ENCODE results near the gene MFAP5. TPM values are rescaled to one million over a fixed set of nuclear protein-coding genes. Genes with fewer than 3 reads are reported as not detected.
"Not testable (repeated sequence)": the region's sequence is repeated elsewhere in the genome, so short reads cannot be mapped to it uniquely, and the experiment has no call there.

Gene MFAP5
- total and polyA plus RNA-seq, 5 donors: 13.5 to 49.4 (median 24.6) TPM

DNA sequence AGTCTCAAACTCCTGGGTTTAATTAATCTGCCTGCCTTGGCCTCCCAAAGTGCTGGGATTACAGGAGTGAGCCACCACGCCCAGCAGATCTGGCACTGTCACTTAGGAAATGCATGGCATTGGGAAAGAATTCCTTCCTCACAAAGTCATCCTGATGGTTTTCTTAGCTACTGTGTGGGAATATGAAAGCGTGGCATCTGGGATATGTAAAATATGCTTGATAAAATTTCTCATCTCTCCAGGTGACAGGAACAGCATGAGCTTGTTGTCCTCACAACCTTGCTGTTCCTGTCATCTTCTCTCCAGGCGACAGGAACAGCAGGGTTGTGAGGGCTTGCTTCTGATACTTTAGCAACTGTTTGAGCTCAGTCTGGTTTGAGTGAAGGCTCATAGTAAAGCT, 33.9 kb downstream of the MFAP5 start:
- 82% methylated on average over 3 of the region's 3 CpGs for WGBS
- Histone ChIP-seq H3K4me1 (ENCODE audit: control insufficient read depth, insufficient read depth, low read length) (no peaks in the 10 kb centered on the region), H3K27ac (ENCODE audit: low read length) (no peak overlapping the region), H3K9me3 (ENCODE audit: control insufficient read depth, low read length) (no peaks in the 10 kb centered on the region), H3K4me3 (ENCODE audit: low read length) (no peak overlapping the region), H3K27me3 (ENCODE audit: control insufficient read depth, insufficient read depth) (no peaks in the 10 kb centered on the region)
- ATAC-seq (no peak), DNase-seq (no peak)
- intact Hi-C loops (cut with DNase I): no loop called here

- WGBS: 97% methylated on average over 24 of the region's 26 CpGs
- H3K4me1 ChIP-seq (ENCODE audit: control insufficient read depth, insufficient read depth, low read length); H3K9me3 ChIP-seq (ENCODE audit: control insufficient read depth, low read length); DNase-seq; H3K4me3 ChIP-seq (ENCODE audit: low read length); H3K27ac ChIP-seq (ENCODE audit: low read length); ATAC-seq; H3K27me3 ChIP-seq (ENCODE audit: control insufficient read depth, insufficient read depth); intact Hi-C loops (cut with DNase I): not testable (repeated sequence)
These were observed 37.9 kb downstream of the MFAP5 start for GRCh38 chr12:8624750-8625149.

- Histone ChIP-seq H3K4me1 (ENCODE audit: control insufficient read depth, insufficient read depth, low read length) (no peaks in the 10 kb centered on the region), H3K9me3 (ENCODE audit: control insufficient read depth, low read length) (no peaks in the 10 kb centered on the region), H3K4me3 (ENCODE audit: low read length) (no peak overlapping the region), H3K27me3 (ENCODE audit: control insufficient read depth, insufficient read depth) (no peaks in the 10 kb centered on the region), H3K27ac (ENCODE audit: low read length) (no peak overlapping the region)
- intact Hi-C loops (cut with DNase I): no loop called here
- ATAC-seq: no peak
- DNase-seq: no peak
- WGBS: 64% methylated on average over 4 of the region's 4 CpGs
These were observed 40.0 kb downstream of the MFAP5 start for GRCh38 chr12:8622646-8623045.

- ATAC-seq: no peak
- no peak for DNase-seq
- Histone ChIP-seq H3K9me3 (ENCODE audit: control insufficient read depth, low read length) (no peaks in the 10 kb centered on the region), H3K4me3 (ENCODE audit: low read length) (no peak overlapping the region), H3K4me1 (ENCODE audit: control insufficient read depth, insufficient read depth, low read length) (no peaks in the 10 kb centered on the region), H3K27ac (ENCODE audit: low read length) (no peak overlapping the region), H3K27me3 (ENCODE audit: control insufficient read depth, insufficient read depth) (no peaks in the 10 kb centered on the region)
- 70% methylated on average over 6 of the region's 6 CpGs for WGBS
- intact Hi-C loops (cut with DNase I): loop anchor here in 1 of 4 donors (10.0 kb wide), 1 partner anchor 70 kb away; the partner anchor contains the start of gene CLEC4E
These were observed 47.4 kb downstream of the MFAP5 start for GRCh38 chr12:8615206-8615605.

DNA sequence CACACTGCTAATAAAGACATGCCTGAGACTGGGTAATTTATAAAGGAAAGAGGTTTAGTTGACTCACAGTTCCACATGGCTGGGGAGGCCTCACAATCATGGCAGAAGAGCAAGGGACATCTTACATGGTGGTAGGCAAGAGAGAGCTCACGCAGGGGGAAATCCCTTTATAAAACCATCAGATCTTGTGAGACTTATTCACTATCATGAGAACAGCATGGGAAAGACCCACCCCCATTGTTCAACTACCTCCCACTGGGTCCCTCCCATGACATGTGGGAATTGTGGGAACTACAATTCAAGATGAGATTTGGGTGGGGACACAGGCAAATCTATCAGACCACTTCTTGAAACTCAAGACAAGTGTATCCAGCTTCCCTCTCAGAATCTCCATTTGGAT, 48.7 kb downstream of the MFAP5 start:
- 98% methylated on average over 1 of the region's 1 CpG for WGBS
- intact Hi-C loops (cut with DNase I): loop anchor here in 1 of 4 donors (10.0 kb wide), 1 partner anchor 69 kb away; the partner anchor contains the start of gene CLEC4E
- not testable (repeated sequence) for H3K27ac ChIP-seq (ENCODE audit: low read length); DNase-seq; H3K4me1 ChIP-seq (ENCODE audit: control insufficient read depth, insufficient read depth, low read length); H3K9me3 ChIP-seq (ENCODE audit: control insufficient read depth, low read length); ATAC-seq; H3K27me3 ChIP-seq (ENCODE audit: control insufficient read depth, insufficient read depth); H3K4me3 ChIP-seq (ENCODE audit: low read length)

DNA sequence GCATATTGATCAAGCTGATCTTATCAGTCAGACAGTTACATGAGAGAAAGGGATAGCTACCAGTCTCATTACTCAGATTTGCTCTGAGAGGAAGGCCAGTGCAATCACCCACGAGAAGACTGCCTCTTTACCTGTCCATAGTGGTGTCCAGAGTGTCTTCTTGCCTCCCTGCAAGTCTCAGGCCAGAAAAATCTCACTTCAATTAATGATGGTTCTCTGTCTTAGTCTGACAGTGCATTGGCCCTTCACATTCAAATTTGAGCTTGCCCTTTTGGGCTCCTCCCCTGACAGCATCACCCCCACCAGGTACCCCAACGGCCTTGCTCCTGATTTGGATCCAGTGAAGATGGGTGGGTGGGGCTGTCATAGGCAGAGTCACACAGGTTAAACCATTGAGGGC, 50.0 kb downstream of the MFAP5 start, which contains the start of gene AICDA:
Gene AICDA (minus strand): TSS at position 231 of the 400 bp plus-strand sequence. CDS start 92 bp downstream, at position 139.
- DNase-seq (no peak), ATAC-seq (no peak)
- no peaks in the 10 kb centered on the region for H3K4me1 ChIP-seq (ENCODE audit: control insufficient read depth, insufficient read depth, low read length)
- H3K27ac ChIP-seq (ENCODE audit: low read length): no peak within 1 kb of the TSS
- 69% methylated on average over 2 of the region's 2 CpGs for WGBS
- no peaks in the 10 kb centered on the region for H3K9me3 ChIP-seq (ENCODE audit: control insufficient read depth, low read length)
- no peaks in the 10 kb centered on the region for H3K27me3 ChIP-seq (ENCODE audit: control insufficient read depth, insufficient read depth)
- H3K4me3 ChIP-seq (ENCODE audit: low read length): no peak within 1 kb of the TSS
- intact Hi-C loops (cut with DNase I): loop anchor here in 1 of 4 donors (10.0 kb wide), 1 partner anchor 68 kb away; the partner anchor contains the start of gene CLEC4E

- ATAC-seq (no peak), DNase-seq (no peak)
- H3K27me3 ChIP-seq (ENCODE audit: control insufficient read depth, insufficient read depth): no peaks in the 10 kb centered on the region
- H3K4me1 ChIP-seq (ENCODE audit: control insufficient read depth, insufficient read depth, low read length): no peaks in the 10 kb centered on the region
- no peaks in the 10 kb centered on the region for H3K9me3 ChIP-seq (ENCODE audit: control insufficient read depth, low read length)
- intact Hi-C loops (cut with DNase I): loop anchor here in 1 of 4 donors (2.0 kb wide), 1 partner anchor 64 kb away; no protein-coding TSS in a partner anchor
- 18% methylated on average over 5 of the region's 5 CpGs for WGBS
- H3K4me3 ChIP-seq (ENCODE audit: low read length): no peak overlapping the region
- no peak overlapping the region for H3K27ac ChIP-seq (ENCODE audit: low read length)
These were observed 53.5 kb downstream of the MFAP5 start for GRCh38 chr12:8609061-8609570.

DNA sequence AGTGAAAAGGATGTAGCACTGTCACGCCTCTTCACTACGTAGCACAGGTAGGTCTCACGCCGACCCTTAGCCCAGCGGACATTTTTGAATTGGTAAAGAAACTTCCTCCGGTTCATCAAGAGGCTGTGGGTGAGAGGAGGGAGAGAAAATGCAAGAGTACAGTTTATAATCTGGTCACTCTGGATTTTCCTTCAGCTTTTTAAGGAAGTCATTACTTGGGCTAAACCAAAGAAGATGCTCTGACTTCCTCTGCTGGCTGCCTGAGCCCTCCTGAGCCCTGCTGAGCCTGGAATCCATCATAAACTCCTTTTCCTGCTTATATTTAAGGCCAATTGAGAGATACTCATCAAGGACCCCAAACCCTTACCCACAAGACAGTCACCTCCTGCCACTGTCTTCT, 55.7 kb downstream of the MFAP5 start:
- ATAC-seq: no peak

GRCh38 chr12:8605057-8605456, 57.6 kb downstream of the MFAP5 start:
- Histone ChIP-seq H3K27me3 (ENCODE audit: control insufficient read depth, insufficient read depth) (no peaks in the 10 kb centered on the region), H3K4me1 (ENCODE audit: control insufficient read depth, insufficient read depth, low read length) (no peaks in the 10 kb centered on the region), H3K4me3 (ENCODE audit: low read length) (no peak overlapping the region), H3K9me3 (ENCODE audit: control insufficient read depth, low read length) (no peaks in the 10 kb centered on the region), H3K27ac (ENCODE audit: low read length) (no peak overlapping the region)
- ATAC-seq (no peak), DNase-seq (peak in 1 of 3 donors; percentile 46)
- WGBS: 95% methylated on average over 30 of the region's 30 CpGs
- intact Hi-C loops (cut with DNase I): no loop called here

More for the DNA sequence above, 55.7 kb downstream of the MFAP5 start:
- DNase-seq: no peak
- Histone ChIP-seq H3K4me3 (ENCODE audit: low read length) (no peak overlapping the region), H3K27me3 (ENCODE audit: control insufficient read depth, insufficient read depth) (no peaks in the 10 kb centered on the region), H3K4me1 (ENCODE audit: control insufficient read depth, insufficient read depth, low read length) (no peaks in the 10 kb centered on the region), H3K9me3 (ENCODE audit: control insufficient read depth, low read length) (no peaks in the 10 kb centered on the region), H3K27ac (ENCODE audit: low read length) (no peak overlapping the region)
- intact Hi-C loops (cut with DNase I): no loop called here
- WGBS: 94% methylated on average over 6 of the region's 6 CpGs

GRCh38 chr12:8603856-8604255, 58.8 kb downstream of the MFAP5 start:
- DNase-seq: no peak
- H3K4me3 ChIP-seq (ENCODE audit: low read length): no peak overlapping the region
- H3K27ac ChIP-seq (ENCODE audit: low read length): no peak overlapping the region
- no peaks in the 10 kb centered on the region for H3K9me3 ChIP-seq (ENCODE audit: control insufficient read depth, low read length)
- no peaks in the 10 kb centered on the region for H3K4me1 ChIP-seq (ENCODE audit: control insufficient read depth, insufficient read depth, low read length)
- no peaks in the 10 kb centered on the region for H3K27me3 ChIP-seq (ENCODE audit: control insufficient read depth, insufficient read depth)
- intact Hi-C loops (cut with DNase I): no loop called here
- 40% methylated on average over 3 of the region's 3 CpGs for WGBS
- ATAC-seq: no peak

DNA sequence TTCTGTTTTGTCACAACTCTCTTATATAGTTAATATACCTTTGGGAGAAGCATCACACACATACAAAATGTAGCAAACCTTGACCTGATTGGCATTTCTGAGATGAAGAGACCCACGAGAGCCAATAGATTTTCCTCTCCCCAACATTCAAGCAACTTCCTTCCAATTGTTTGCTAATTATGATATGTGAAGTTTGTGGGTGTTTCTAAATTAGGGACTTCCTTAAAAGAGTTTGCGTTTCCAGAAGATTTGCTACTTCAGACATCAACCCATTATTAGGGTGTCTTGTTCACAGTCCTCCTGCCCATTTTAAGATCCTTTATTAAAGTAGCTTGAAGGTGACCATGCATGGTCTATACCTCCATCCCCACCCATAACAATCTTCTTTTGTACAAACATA, 59.3 kb downstream of the MFAP5 start:
- intact Hi-C loops (cut with DNase I): no loop called here
- no peaks in the 10 kb centered on the region for H3K9me3 ChIP-seq (ENCODE audit: control insufficient read depth, low read length)
- no peak for DNase-seq
- no peak for ATAC-seq
- H3K27me3 ChIP-seq (ENCODE audit: control insufficient read depth, insufficient read depth): no peaks in the 10 kb centered on the region
- WGBS: 60% methylated on average over 2 of the region's 2 CpGs
- no peaks in the 10 kb centered on the region for H3K4me1 ChIP-seq (ENCODE audit: control insufficient read depth, insufficient read depth, low read length)
- no peak overlapping the region for H3K4me3 ChIP-seq (ENCODE audit: low read length)
- no peak overlapping the region for H3K27ac ChIP-seq (ENCODE audit: low read length)

DNA sequence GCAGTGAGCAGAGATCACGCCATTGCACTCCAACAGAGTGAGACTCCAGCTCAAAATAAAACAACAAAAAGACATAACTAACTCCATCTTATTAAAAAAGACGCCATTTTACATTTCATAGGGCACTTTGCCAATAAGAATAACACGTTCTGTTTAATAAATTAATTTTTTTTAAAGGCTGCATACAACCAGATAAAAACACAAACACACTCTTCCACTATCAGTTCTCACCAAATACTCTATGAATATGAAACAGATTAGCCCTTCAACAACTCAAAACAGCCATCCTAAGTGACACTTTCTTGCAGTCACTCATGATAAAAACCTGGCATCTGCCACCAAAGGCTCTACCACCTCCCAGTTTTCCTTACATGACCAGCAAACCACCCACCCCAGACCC, 66.1 kb downstream of the MFAP5 start:
- 52% methylated on average over 3 of the region's 3 CpGs for WGBS
- no peak for DNase-seq
- H3K4me3 ChIP-seq (ENCODE audit: low read length): no peak overlapping the region
- no peak overlapping the region for H3K27ac ChIP-seq (ENCODE audit: low read length)
- intact Hi-C loops (cut with DNase I): no loop called here
- H3K27me3 ChIP-seq (ENCODE audit: control insufficient read depth, insufficient read depth): no peaks in the 10 kb centered on the region
- no peaks in the 10 kb centered on the region for H3K9me3 ChIP-seq (ENCODE audit: control insufficient read depth, low read length)
- ATAC-seq: no peak
- H3K4me1 ChIP-seq (ENCODE audit: control insufficient read depth, insufficient read depth, low read length): no peaks in the 10 kb centered on the region

All from right cardiac atrium (tissue), 5 donors.